GM19452 (cell line): Measurements from ENCODE around the gene NKIRAS1.
"Not testable (repeated sequence)": the region's sequence is repeated elsewhere in the genome, so short reads cannot be mapped to it uniquely, and the experiment has no call there.

Experiments
- ATAC-seq: cut with Tn5 transposase; IDR thresholded peaks from one replicate; pipeline ENCODE4 v1.9.1; 2021; ENCODE audit not compliant: unreplicated experiment

The NKIRAS1 gene

GRCh38 chr3:23872330-23872729 lies 44.5 kb downstream of the NKIRAS1 start:
- ATAC-seq = no peak

- not testable (repeated sequence) for ATAC-seq
Observed at GRCh38 chr3:23871361-23871760, 45.4 kb downstream of the NKIRAS1 start.

- ATAC-seq = not testable (repeated sequence)
Observed at GRCh38 chr3:23870663-23871043, 46.1 kb downstream of the NKIRAS1 start.

GRCh38 chr3:23869977-23870662 lies 46.7 kb downstream of the NKIRAS1 start:
- no peak for ATAC-seq

- no peak for ATAC-seq
Observed at GRCh38 chr3:23867838-23868237, 49.0 kb downstream of the NKIRAS1 start.

GRCh38 chr3:23867400-23867799 lies 49.4 kb downstream of the NKIRAS1 start:
- no peak for ATAC-seq

GRCh38 chr3:23865595-23866396 lies 51.0 kb downstream of the NKIRAS1 start:
- peak; percentile 86 for ATAC-seq

- ATAC-seq = no peak
Observed at GRCh38 chr3:23864931-23865330, 51.9 kb downstream of the NKIRAS1 start.

GRCh38 chr3:23863060-23863459 lies 53.7 kb downstream of the NKIRAS1 start:
- no peak for ATAC-seq

GRCh38 chr3:23861689-23862088 lies 55.1 kb downstream of the NKIRAS1 start:
- no peak for ATAC-seq

- no peak for ATAC-seq
Observed at GRCh38 chr3:23859839-23860382, 56.9 kb downstream of the NKIRAS1 start.

- ATAC-seq = no peak
Observed at GRCh38 chr3:23859012-23859743, 57.6 kb downstream of the NKIRAS1 start.

- ATAC-seq = no peak
Observed at GRCh38 chr3:23856286-23856685, 60.5 kb downstream of the NKIRAS1 start.

- not testable (repeated sequence) for ATAC-seq
Observed at GRCh38 chr3:23849462-23849861, 67.3 kb downstream of the NKIRAS1 start.

- no peak for ATAC-seq
Observed at GRCh38 chr3:23845326-23846216, 71.2 kb downstream of the NKIRAS1 start.

- ATAC-seq = no peak
Observed at GRCh38 chr3:23843869-23844268, 72.9 kb downstream of the NKIRAS1 start.
